Stimulated activated CD4-positive, alpha-beta T cell treated with anti-CD3 and anti-CD28 coated beads, Interleukin-15, amount 100 ng/mL, for 24 hours (primary cell): Measurements from ENCODE around the gene GFI1.
"Not testable (repeated sequence)": the region's sequence is repeated elsewhere in the genome, so short reads cannot be mapped to it uniquely, and the experiment has no call there.

Experiments used
- DNase-seq: peaks from one replicate; pipeline ENCODE4 v3.0.0-alpha.2; 2020

The GFI1 gene

GRCh38 chr1:92486251-92487077 lies at the start of gene GFI1:
Gene GFI1 (minus strand): TSS chr1:92486925. CDS start chr1:92483487, 3,438 bp downstream.
- peak; percentile 87 for DNase-seq

GRCh38 chr1:92532371-92532770 lies 45.6 kb upstream of the GFI1 start:
- not testable (repeated sequence) for DNase-seq

DNA sequence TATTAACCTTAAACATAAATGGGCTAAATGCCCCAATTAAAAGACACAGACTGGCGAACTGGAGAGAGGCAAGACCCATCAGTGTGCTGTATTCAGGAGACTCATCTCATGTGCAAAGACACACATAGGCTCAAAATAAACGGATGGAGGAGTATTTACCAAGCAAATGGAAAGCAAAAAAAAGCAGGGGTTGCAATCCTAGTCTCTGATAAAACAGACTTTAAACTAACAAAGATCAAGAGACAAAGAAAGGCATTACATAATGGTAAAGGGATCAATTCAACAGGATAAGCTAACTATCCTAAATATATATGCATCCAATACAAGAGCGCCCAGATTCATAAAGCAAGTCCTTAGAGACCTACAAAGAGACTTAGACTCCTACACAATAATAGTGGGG lies 45.2 kb upstream of the GFI1 start:
- DNase-seq, result not testable (repeated sequence)

GRCh38 chr1:92527670-92528069 lies 40.9 kb upstream of the GFI1 start:
- DNase-seq, result no peak

DNA sequence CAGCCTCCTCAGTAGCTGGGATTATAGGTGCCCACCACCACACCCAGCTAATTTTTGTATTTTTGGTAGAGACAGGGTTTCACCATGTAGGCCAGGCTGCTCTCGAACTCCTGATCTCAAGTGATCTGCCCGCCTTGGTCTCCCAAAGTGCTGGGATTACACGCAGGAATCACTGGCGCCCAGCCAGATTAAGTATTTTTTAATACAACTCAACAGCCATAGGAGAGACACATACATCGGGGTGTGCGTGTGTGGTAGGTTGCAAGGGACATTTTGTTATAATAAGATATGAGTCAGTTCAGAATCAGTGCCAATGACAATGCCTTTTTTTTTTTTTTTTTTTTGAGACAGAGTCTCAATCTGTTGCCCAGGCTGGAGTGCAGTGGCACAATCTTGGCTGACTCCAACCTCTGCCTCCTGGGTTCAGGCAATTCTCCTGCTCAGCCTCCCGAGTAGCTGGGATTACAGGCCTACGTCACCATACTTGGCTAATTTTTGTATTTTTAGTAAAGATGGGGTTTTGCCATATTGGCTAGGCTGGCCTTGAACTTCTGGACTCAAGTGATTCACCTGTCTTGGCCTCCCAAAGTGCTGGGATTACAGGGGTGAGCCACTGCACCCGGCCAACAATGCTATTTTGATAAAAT lies 38.3 kb upstream of the GFI1 start:
- DNase-seq, result not testable (repeated sequence)

GRCh38 chr1:92519043-92519442 lies 32.3 kb upstream of the GFI1 start:
- DNase-seq, result no peak

DNA sequence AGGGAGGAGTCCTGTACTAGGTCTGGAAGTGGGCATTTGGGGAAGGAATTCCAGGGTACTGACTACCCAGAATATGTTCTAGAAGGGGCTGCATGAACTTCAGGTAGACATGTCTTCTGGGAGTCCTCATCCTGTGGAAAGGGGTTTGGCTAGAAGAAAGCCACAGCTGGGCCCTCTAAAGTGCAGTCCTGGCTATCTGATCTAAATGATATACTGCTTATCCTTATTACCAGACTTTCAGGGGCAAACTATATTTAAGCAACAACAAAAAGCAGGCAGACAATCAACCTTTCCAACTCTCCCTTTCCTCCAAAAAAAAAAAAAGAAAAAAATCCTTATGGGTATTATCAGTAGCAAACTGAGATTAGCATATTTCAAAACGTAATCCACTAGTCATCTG lies 29.8 kb upstream of the GFI1 start:
- DNase-seq, result no peak

DNA sequence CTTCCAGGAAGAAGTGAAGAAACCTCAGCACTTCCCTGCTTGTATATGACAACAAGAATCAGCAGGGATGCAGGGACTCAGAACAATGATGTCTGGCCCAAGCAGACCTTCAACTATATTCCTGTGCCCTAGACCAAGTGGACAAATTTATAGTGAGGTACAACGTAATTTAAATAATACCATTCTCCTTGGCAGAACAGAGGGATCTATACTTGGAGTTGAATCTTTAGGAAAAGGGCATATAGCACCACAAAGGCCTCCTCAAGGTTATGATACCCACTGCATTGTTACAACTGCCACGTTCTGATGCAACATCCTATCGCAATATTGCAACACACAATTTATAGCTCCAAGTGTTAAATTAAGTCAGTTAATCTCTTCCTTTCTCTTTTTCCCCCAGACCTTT lies 29.1 kb upstream of the GFI1 start:
- DNase-seq, result no peak

GRCh38 chr1:92511541-92511940 lies 24.8 kb upstream of the GFI1 start:
- DNase-seq, result no peak

DNA sequence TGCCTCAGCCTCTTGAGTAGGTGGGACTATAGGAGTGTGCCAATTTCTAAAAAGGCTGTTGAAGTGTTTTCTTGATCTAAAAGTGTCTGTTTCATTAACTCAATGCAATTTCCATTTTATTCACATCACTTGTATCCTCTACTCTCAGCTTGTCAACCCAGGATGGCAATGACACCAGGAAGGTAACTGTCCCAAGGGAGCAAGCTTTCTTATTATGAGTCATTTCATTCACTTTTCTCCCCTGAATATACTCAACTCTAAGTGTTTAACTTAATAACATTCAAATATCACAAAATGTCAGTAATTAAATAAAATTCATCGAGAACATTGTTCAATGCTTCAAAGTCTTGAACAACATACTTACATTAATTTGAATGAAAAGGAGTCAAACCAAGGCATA lies 22.9 kb upstream of the GFI1 start:
- no peak for DNase-seq

DNA sequence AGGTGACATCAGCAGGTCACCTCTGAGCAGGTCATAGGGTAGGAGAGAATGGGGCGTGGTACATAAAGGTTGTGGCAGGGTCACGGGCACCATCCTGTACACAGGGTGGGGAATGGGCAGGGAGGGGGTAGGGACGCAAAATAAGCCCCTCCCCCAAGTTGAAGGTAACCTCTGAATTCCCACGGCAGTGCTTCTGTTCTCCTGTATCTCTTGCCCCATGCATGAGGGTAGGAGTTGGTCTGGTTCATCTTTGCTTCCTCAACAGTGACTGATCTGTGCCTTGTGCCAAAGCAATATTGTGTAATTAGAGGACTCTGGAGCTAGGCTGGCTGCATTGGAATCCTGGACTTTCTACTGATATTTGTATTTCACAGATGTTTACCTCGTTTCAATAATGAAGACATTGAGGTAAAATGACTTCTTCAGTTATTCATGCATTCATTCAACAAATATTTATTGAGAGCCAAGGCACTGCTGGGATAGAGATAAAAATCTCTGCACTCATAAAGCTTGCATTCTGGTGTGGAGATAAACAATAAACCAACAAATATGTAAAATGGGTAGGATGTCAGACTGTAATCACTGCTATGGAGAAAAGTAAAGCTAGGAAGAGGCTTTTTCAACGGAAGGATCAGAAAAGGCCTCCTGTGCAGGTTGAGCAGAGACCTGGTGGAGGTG lies 18.4 kb upstream of the GFI1 start:
- no peak for DNase-seq

GRCh38 chr1:92504291-92505014 lies 17.7 kb upstream of the GFI1 start:
- no peak for DNase-seq

- no peak for DNase-seq
These were observed 17.2 kb upstream of the GFI1 start for GRCh38 chr1:92503926-92504285.

GRCh38 chr1:92503043-92503925 lies 16.6 kb upstream of the GFI1 start:
- no peak for DNase-seq

GRCh38 chr1:92502247-92502646 lies 15.5 kb upstream of the GFI1 start:
- no peak for DNase-seq

GRCh38 chr1:92500552-92500951 lies 13.8 kb upstream of the GFI1 start:
- DNase-seq, result no peak

- DNase-seq, result no peak
These were observed 8.8 kb upstream of the GFI1 start for GRCh38 chr1:92495392-92496063.

DNA sequence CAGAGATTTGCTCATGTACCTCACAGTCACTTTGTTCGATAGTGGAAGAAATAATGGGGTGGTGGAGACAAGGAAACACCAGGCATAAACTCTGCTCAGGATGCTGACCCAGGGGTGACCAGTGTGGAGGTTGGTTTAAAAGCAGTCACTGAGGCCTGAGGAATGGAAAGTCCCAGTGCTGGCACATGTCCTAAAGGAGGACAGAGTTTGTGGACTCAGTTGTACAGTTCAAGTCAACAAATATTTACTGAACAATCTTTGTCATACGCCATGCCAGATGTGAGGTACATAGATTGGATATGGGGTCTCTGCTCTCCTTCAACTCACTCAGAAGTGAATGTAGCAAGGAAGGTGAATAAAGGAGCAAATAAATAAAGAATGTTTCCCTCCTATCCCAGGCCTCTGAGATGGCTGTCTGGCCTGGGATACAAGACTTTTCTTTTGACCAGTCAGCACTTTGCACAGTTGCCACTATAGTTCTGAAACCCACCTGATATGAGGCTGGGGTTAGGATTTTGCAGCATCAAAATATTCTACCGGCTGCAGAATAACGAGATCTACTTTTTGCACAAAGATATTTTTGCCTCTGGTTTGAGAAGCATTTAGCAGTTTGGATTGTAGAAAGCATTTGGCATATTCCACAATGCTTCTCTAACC lies 7.9 kb upstream of the GFI1 start:
- DNase-seq, result no peak

- DNase-seq, result no peak
These were observed 6.4 kb upstream of the GFI1 start for GRCh38 chr1:92493139-92493538.

- DNase-seq, result no peak
These were observed 2.1 kb upstream of the GFI1 start for GRCh38 chr1:92488832-92489231.

DNA sequence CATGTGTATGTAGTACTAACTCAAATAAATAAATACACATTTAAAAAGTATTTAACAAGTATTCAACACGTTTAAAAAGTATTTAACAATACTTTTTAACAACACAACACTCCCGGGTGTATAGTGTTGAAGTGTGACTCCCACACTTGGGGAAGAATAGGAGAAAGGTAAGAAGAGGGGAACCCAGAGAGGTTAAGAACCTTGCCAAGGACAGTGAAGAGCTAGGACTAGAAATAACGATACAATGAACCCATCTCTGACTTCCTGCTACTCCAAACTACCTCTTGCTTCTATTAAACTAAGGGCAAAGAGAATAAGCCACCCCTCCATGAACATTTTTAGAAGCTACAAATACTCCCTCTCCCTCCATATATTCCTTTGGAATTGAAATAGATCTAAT lies 1.7 kb upstream of the GFI1 start:
- no peak for DNase-seq
